Esophagus squamous epithelium (tissue), 4 donors: ENCODE measurements around the gene MUSTN1.

Experiments
- CTCF ChIP-seq, 6 experiments: fragments of 450-650 bp in 4 of 6; fragments of 200-600 bp in 2 of 6; sonication (generic) in 2 of 6; IDR thresholded peaks; one replicate each; pipeline ENCODE4 v1.5.1; 2016 to 2019; ENCODE audit warnings: antibody characterized with exemption in 6 of 6, mild to moderate bottlenecking in 4 of 6, moderate library complexity in 4 of 6
- POLR2A ChIP-seq, 4 donors: fragments of 450-650 bp; IDR thresholded peaks; one replicate each; pipeline ENCODE4 v1.6.1; 2017; ENCODE audit warnings: antibody characterized with exemption in 4 of 4, mild to moderate bottlenecking in 4 of 4, moderate library complexity in 3 of 4

GRCh38 chr3:52796411-52796810 lies 38.4 kb downstream of the MUSTN1 start:
- TF ChIP-seq POLR2A (IDR thresholded peaks at IDR 0.05) (no peak), CTCF (IDR thresholded peaks at IDR 0.05) (no peak)
